Left renal pelvis (tissue), 4 donors: ENCODE data around the gene ZNF24. TPM values are rescaled to one million over a fixed set of nuclear protein-coding genes. Genes with fewer than 3 reads are reported as not detected.

ENCODE experiments used
- DNase-seq, 4 donors: peaks; one replicate each; pipeline ENCODE4 v3.0.0-alpha.2; 2013; ENCODE audit warnings: low read depth in 4 of 4, low spot score in 3 of 4
- polyA plus RNA-seq, 4 donors: library from polyadenylated mRNA; unstranded; fragments of 120-200 nt; gene quantifications; one replicate each; pipeline ENCODE4 v1.2.1, GENCODE V29; 2013; ENCODE audit not compliant: insufficient read length in 4 of 4

The ZNF24 gene
- polyA plus RNA-seq, 4 donors, result 49.3 to 92.1 (median 72.7) TPM

DNA sequence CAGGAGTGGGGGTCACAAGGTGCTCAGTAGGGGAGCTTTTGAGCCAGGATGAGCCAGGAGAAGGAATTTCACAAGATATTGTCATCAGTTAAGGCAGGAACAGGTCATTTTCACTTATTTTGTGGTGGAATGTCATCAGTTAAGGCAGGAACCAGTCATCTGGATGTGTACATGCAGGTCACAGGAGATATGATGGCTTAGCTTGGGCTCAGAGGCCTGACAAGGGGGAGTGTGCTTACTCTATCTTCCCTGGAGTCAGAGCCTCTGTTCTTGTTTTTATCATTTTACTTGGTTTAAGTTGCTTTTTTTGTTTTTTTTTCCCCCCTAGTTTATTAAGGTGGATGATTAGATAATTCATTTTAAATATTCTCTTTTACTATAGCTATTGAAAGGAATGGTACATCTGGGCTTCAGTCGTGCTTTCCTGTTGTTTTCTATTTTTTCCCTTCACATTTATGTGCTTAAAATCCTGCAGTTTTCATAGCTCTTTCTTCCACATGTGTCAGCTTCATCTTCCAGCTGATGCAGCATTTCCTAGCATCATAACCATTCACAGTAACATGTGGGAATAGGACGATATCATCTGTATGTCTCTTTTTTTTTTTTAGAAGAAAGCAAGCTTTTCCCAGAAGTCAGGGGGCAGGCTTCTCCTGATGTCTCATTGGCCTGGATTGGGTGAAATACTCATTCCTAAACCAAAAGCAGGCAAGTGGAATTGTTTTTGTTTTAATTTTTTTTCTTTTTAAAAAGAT, 17.5 kb upstream of the ZNF24 start:
- DNase-seq, result no peak

DNA sequence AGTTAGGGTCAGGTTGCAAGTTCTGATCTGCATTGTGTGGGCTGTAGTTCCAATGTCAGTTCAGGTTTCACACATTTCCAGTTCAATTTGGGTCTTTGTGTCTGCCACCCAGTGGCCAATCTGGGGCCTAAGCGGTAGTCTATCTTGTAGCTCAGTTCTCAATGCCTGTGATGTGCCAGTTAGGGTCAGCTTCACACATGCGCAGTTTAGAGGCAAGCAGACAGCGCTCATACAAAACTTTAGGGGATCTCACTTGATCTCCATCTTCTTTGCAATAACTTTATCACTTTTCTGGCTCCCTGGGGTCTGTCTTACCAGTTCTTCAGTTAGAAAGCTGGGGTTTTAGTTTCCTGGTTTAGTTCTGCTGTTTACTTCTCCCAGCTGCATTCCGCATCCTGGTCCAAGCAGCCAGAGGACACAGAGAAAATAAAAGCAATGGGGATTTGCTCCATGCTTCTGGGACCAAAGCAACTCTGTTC, 11.0 kb upstream of the ZNF24 start:
- peak; percentile 58 to 76 (median 61) for DNase-seq

GRCh38 chr18:35352778-35353177, 8.6 kb upstream of the ZNF24 start:
- no peak for DNase-seq

DNA sequence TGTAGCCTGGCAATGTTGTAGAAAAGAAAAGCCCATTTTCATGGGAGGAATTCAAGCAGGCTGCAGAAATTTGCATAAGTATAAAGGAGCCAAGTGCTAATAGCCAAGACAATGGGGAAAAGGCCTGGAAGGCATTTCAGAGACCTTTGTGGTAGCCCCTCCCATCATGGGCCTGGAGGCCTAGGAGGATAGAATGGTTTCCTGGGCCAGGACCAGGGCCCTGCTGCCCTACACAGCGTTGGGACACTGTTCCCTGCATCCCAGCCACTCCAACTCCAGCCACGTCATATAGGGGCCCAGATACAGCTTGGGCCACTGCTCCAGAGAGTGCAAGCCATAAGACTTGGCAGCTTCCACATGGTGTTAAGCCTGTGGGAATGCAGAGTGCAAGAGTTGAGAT, 8.1 kb upstream of the ZNF24 start:
- DNase-seq, result no peak

DNA sequence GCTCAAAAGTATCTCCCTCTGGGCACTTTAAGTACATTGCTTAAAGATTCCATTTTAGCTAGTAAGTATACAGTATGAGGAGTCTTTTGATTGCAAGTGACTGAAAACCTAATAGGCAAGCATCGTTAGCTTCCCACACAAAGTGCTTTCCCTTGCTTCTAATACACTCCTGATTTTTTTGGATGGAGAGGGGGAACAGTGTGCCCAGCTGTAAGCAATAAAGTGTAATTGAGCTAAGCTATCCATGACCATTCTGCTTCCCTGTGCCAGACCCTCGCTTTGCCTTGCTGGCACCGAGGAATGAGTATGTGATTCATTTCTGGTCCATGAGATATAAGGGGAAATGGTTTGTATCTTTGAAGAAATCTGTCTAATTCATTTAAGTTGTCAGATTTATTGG, 3.8 kb upstream of the ZNF24 start:
- no peak for DNase-seq

- DNase-seq, result no peak
These were observed 1.7 kb upstream of the ZNF24 start for GRCh38 chr18:35345950-35346349.

GRCh38 chr18:35345460-35345921, 1.3 kb upstream of the ZNF24 start:
- DNase-seq, result peak in 2 of 4 donors; percentile 45 to 56

DNA sequence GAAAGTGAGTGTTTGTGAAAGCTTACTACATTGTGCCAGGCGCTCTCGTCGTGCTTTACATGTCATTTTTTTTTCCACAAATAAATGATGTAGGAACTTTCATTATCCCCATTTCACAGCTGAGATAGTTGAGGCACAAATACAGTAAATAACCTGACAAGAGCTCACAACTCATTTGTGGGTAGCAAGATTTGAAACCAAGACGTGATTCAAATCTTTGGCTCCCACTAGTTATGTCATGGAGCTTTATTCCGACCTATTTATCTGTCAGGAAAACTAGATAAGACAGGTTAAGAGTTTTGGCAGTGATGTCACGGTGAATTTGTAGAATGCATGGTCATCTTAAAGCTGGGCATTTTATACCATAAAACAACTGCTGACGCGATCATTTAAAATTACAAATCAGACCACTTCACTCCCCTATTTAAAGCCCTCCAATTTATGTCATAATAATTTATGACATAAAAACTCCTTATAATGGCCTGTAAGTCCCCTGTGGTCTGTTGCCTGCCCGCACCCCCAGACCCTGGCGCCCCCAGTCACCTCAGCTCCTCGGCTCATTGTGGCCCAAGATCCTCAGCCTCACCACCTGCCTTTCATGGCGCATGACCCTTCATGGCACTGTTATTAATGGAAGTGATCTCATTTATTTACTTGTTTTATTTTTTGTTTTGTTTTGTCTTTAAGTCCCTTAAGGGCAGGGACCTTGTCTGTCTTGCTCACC, 678 bp upstream of the ZNF24 start:
- peak in 1 of 4 donors; percentile 50 for DNase-seq

DNA sequence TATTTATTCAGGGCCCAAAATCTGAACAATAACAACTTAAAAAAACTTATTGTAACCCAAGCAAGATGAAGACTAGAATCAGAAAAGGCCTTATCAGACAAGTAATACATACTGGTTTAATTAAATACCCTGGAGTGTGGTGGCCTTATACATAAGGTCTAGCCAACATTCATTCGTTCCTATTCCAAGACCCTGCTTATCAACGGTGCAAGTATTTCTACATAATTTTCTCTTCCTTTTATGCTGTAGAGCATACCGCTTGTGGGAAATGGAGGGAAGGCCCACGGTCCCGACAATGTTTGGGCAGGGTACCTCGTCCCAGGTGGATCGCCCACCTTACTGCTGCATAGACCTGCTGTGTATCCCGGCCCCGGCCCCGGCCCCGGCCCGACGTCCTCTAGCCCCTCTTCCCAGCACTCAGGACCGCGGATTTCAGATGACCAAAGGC, 708 bp downstream of the ZNF24 start:
- no peak for DNase-seq

- DNase-seq, result no peak
These were observed 6.9 kb downstream of the ZNF24 start for GRCh38 chr18:35337286-35337685.

DNA sequence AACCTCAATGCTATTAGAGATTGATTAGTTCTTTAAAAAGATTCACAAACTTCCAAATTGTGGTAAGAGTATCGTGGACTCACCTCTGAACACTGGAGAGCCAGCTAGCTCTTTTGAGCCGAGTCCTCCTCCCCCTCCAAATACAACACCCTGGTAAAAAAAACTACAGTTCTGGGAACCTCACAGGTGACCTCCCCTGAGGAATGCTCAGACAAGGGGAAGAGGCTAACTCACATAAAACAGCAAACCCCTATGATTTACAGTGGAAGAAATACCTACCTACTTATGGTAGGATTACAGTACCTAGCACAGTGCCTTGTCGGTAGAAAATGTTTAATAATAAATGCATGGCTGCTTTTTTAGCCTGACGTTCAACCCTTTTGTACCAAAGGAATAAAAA, 8.4 kb downstream of the ZNF24 start:
- DNase-seq, result no peak

DNA sequence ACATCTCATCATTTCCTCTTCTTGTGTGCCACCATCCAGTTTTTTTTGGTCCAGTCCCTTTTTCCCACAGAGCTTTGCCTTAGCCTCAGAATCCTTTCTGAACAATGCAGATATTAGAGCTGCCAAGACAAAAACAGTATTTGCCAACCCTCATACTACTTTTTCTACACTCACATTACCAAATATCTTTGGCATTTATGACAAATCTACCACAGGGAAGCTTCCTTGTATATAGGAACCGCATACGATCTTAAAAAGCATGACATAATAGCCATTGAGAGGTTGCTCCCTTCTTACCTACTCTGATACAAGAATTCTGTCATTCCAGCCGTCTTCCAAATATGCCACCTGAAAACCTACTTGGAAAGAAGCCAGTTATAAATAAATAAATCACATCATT, 9.4 kb downstream of the ZNF24 start:
- no peak for DNase-seq

DNA sequence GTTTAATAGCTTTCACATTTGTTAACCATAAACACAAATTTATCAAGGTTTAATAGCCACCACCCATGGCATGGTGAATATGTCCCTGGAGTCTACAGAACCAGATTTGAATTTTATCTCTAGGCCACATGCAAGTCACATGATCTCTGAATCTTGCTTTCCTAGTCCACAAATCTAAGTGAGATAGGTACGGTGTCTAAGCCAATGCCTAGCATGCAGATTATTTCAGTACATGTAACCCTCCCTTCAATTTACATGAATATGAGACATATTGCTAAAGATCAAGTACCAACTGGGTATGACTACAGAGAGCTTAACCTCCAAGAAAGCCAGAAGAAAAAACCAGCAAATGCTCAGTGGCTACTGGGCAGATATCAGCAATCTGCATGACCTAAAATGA, 10.0 kb downstream of the ZNF24 start:
- DNase-seq, result no peak

GRCh38 chr18:35331367-35332087, 12.7 kb downstream of the ZNF24 start:
- DNase-seq, result no peak

GRCh38 chr18:35328868-35329267, 15.4 kb downstream of the ZNF24 start:
- no peak for DNase-seq

GRCh38 chr18:35326695-35327387, 17.4 kb downstream of the ZNF24 start:
- no peak for DNase-seq

DNA sequence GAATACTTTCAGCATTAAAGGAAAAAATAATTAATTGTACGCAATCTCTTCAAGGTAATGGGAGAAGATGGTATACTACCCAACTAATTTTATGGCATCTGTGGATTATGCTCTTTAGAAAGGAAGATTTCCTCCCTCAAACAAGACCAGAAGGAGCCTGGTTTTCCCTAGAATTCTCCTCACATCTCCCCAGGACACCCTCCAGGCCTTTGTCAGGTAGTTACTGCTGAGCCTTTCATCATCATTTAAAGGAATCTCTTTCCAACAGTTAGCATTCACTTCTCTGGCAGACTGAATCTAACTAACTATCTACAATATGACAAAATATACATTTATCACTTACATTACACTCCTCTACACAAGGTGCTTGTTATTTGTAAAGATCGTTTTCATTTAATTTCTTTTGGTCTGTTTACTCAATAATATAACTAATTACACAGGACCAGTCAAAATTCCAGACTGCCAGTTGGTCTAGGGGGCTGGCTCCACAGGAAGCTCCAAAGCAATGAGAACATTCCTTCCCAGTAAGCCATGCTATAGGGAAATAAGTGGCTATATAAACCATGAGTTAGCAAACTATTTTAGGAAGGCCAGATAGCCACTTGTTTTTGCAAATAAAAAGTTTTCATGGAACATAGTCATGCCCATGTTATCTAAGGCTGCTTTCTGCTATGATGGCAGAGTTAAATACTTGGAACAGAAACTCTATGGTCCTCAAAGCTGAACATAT, 19.1 kb downstream of the ZNF24 start:
- DNase-seq, result no peak

GRCh38 chr18:35322486-35323458, 21.4 kb downstream of the ZNF24 start:
- DNase-seq, result no peak

DNA sequence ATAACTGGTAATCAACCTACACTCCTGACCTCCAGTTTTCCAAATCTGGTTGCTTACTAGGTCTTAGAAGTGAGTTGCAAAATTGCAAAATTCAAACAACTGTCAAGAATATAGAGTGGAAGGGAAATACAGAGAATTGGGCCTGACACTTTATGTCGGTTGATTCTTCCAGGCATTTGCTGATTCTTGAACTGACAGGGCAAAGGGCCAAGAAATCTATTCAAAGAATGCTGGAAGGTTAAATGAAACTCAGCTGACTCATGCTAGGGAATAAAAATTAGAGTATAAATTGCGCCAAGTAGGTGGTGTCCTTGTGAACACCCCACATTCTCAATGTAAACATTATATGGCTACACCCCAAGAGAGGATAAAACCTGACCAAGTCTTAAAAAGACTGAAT, 32.7 kb downstream of the ZNF24 start:
- DNase-seq, result no peak
